ENCODE measurements around the gene FBLN5.

Gene FBLN5

DNA sequence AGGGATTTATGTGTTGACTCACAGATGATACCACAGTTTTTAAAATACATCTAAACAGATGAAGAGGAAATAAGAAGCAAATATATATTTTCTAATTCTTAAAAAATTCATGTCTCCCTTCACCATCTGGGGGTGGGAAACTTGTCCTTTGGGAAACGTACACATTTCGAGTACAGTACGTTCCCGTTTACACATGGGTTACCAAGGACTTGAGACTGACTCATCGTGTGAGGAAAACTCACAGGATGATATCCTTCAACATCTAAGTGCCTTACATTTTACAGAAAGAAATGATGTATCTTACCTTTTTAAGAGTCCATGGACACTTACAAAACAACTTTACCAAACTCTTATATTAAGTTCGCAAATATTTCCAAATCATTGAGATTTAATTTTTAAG, 16.0 kb upstream of the FBLN5 start:
- Histone ChIP-seq H3K27ac (no peak overlapping the region), H3K27me3 (ENCODE audit: insufficient read depth, low read depth) (no peaks in the 10 kb centered on the region), H3K36me3 (ENCODE audit: insufficient read depth) (no peaks in the 10 kb centered on the region)

DNA sequence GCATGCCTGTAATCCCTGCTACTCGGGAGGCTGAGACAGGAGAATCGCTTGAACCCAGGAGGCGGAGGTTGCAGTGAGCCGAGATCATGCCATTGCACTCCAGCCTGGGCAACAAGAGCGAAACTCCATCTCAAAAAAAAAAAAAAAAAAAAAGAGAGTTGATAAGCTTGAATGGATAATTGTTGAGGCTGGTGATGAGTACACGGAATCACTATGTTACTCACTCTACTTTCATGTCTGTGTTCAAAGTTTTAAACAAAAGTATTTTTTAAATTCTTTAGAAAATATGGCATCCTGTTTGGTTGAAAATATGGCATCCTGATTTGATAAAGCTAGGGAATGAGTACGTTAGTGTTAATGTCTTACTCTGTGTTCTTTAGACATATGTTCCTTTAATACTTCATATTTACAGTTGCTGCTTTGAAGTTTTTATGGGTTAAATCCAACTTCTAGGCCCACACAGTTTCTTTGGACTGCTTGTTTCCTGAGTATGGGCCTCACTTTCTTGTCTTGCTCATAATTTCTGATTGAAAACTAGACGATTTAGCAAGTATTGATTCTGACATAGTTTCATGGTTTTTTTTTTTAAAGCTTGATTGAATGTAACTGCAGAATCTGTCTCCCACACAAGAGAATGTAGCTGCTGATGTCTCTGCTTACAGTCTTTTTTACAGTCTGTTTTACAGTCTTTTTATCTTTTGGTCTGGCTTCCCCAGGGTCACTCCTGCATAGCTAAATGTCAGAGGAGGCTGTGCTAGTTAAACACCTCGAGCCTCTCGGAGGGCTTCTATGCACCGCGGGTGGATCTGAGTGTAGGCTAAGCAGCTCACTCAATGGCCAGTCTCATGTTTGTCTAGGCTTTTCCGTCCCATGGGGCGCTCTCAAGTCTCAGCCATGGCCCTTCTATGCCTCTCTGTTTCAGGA, 14.1 kb upstream of the FBLN5 start:
- Histone ChIP-seq H3K4me3 (IDR thresholded peaks at IDR 0.05; ENCODE audit: insufficient read depth, low read depth, low read length) (no peak overlapping the region), H3K4me1 (ENCODE audit: low read depth, poor library complexity, severe bottlenecking) (no peaks in the 10 kb centered on the region), H3K79me2 (ENCODE audit: insufficient read depth, low read depth) (no peaks in the 10 kb centered on the region), H3K27me3 (ENCODE audit: insufficient read depth, low read depth) (no peaks in the 10 kb centered on the region), H3K9ac (no peak overlapping the region), H4K20me1 (ENCODE audit: insufficient read depth) (no peaks in the 10 kb centered on the region), H3K36me3 (ENCODE audit: insufficient read depth) (no peaks in the 10 kb centered on the region), H3K4me2 (no peak overlapping the region), H2AFZ (ENCODE audit: low read depth) (no peak overlapping the region), H3K27ac (no peak overlapping the region)
- TF ChIP-seq, protein P1, sequence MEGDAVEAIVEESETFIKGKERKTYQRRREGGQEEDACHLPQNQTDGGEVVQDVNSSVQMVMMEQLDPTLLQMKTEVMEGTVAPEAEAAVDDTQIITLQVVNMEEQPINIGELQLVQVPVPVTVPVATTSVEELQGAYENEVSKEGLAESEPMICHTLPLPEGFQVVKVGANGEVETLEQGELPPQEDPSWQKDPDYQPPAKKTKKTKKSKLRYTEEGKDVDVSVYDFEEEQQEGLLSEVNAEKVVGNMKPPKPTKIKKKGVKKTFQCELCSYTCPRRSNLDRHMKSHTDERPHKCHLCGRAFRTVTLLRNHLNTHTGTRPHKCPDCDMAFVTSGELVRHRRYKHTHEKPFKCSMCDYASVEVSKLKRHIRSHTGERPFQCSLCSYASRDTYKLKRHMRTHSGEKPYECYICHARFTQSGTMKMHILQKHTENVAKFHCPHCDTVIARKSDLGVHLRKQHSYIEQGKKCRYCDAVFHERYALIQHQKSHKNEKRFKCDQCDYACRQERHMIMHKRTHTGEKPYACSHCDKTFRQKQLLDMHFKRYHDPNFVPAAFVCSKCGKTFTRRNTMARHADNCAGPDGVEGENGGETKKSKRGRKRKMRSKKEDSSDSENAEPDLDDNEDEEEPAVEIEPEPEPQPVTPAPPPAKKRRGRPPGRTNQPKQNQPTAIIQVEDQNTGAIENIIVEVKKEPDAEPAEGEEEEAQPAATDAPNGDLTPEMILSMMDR (conservative IDR thresholded peaks at IDR 0.05; ENCODE audit: low read depth, low read length), result no peak

More for the DNA sequence above, 16.0 kb upstream of the FBLN5 start:
- Histone ChIP-seq H3K4me2 (no peak overlapping the region), H4K20me1 (ENCODE audit: insufficient read depth) (no peaks in the 10 kb centered on the region), H3K4me1 (ENCODE audit: low read depth, poor library complexity, severe bottlenecking) (no peaks in the 10 kb centered on the region), H3K79me2 (ENCODE audit: insufficient read depth, low read depth) (no peaks in the 10 kb centered on the region), H2AFZ (ENCODE audit: low read depth) (no peak overlapping the region), H3K9ac (no peak overlapping the region), H3K4me3 (IDR thresholded peaks at IDR 0.05; ENCODE audit: insufficient read depth, low read depth, low read length) (no peak overlapping the region)
- TF ChIP-seq, protein P1 (conservative IDR thresholded peaks at IDR 0.05; ENCODE audit: low read depth, low read length), result no peak

GRCh38 chr14:91957876-91958313, 10.4 kb upstream of the FBLN5 start:
- Histone ChIP-seq H3K79me2 (ENCODE audit: insufficient read depth, low read depth) (no peaks in the 10 kb centered on the region), H3K36me3 (ENCODE audit: insufficient read depth) (no peaks in the 10 kb centered on the region), H3K4me3 (IDR thresholded peaks at IDR 0.05; ENCODE audit: insufficient read depth, low read depth, low read length) (no peak overlapping the region), H3K9ac (no peak overlapping the region), H3K4me1 (ENCODE audit: low read depth, poor library complexity, severe bottlenecking) (no peaks in the 10 kb centered on the region), H3K4me2 (no peak overlapping the region), H4K20me1 (ENCODE audit: insufficient read depth) (no peaks in the 10 kb centered on the region), H3K27me3 (ENCODE audit: insufficient read depth, low read depth) (no peaks in the 10 kb centered on the region), H3K27ac (no peak overlapping the region), H2AFZ (ENCODE audit: low read depth) (no peak overlapping the region)
- TF ChIP-seq, protein P1 (conservative IDR thresholded peaks at IDR 0.05; ENCODE audit: low read depth, low read length), result no peak

DNA sequence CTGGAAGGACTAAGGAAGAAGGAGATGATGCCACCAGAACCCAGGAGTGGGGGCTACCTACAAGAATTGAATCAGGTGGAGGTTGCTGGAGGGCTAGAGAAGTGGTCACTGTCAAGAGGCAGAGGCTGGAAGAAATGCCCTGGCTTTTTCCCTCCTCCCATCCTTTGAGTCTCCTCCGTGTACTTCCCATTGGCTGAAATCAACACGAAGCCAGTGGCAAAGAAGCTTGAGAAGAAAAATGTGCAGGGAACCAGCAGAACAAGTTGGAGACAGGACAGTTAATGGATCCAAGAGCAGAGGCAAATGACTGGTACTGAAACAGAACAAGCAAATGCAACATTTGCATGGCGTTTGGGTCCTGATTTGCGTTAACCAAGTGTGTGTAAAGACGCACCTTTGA, 9.1 kb upstream of the FBLN5 start:
- no peak overlapping the region for H3K9ac ChIP-seq
- H3K27ac ChIP-seq, result no peak overlapping the region
- no peaks in the 10 kb centered on the region for H3K79me2 ChIP-seq (ENCODE audit: insufficient read depth, low read depth)
- no peaks in the 10 kb centered on the region for H3K36me3 ChIP-seq (ENCODE audit: insufficient read depth)
- no peak overlapping the region for H2AFZ ChIP-seq (ENCODE audit: low read depth)
- no peak overlapping the region for H3K4me3 ChIP-seq (IDR thresholded peaks at IDR 0.05; ENCODE audit: insufficient read depth, low read depth, low read length)
- no peaks in the 10 kb centered on the region for H3K27me3 ChIP-seq (ENCODE audit: insufficient read depth, low read depth)
- TF ChIP-seq, protein P1 (conservative IDR thresholded peaks at IDR 0.05; ENCODE audit: low read depth, low read length), result no peak
- H3K4me2 ChIP-seq, result no peak overlapping the region
- H4K20me1 ChIP-seq (ENCODE audit: insufficient read depth), result no peaks in the 10 kb centered on the region
- H3K4me1 ChIP-seq (ENCODE audit: low read depth, poor library complexity, severe bottlenecking), result no peaks in the 10 kb centered on the region

Measured in KMS-11 (cell line).